Measurements from ENCODE around the gene TRIM17. TPM values are rescaled to one million over a fixed set of nuclear protein-coding genes. Genes with fewer than 3 reads are reported as not detected.

Gene TRIM17
- total RNA-seq, 1 donor from 2014 or later: 2.6 TPM

GRCh38 chr1:228400692-228401454, 15.8 kb downstream of the TRIM17 start:
- Histone ChIP-seq H3K4me1 (peaks cover 27% of the 10 kb centered on the region), H3K4me3 (no peak overlapping the region), H3K27me3 (ENCODE audit: low read depth) (no peaks in the 10 kb centered on the region), H3K27ac (no peak overlapping the region), H3K36me3 (peaks cover 77% of the 10 kb centered on the region), H3K9me3 (no peaks in the 10 kb centered on the region)
- intact Hi-C loops (cut with DNase I): no loop called here
- no peak for ATAC-seq
- TF ChIP-seq CTCF (IDR thresholded peaks at IDR 0.05): no peak
- no peak for DNase-seq

- intact Hi-C loops (cut with DNase I): no loop called here
Observed at GRCh38 chr1:228400237-228400651, 16.4 kb downstream of the TRIM17 start.

GRCh38 chr1:228399531-228400236, 17.0 kb downstream of the TRIM17 start:
- ATAC-seq: no peak
- no peaks in the 10 kb centered on the region for H3K27me3 ChIP-seq (ENCODE audit: low read depth)
- no peak overlapping the region for H3K27ac ChIP-seq
- H3K9me3 ChIP-seq: no peaks in the 10 kb centered on the region
- H3K36me3 ChIP-seq: peaks cover 89% of the 10 kb centered on the region
- intact Hi-C loops (cut with DNase I): no loop called here
- no peak overlapping the region for H3K4me3 ChIP-seq
- DNase-seq: no peak
- H3K4me1 ChIP-seq: peaks cover 16% of the 10 kb centered on the region
- no peak for TF ChIP-seq CTCF (IDR thresholded peaks at IDR 0.05)

More at GRCh38 chr1:228400237-228400651, 16.4 kb downstream of the TRIM17 start:
- Histone ChIP-seq H3K27ac (no peak overlapping the region), H3K9me3 (no peaks in the 10 kb centered on the region), H3K36me3 (peaks cover 84% of the 10 kb centered on the region), H3K4me1 (peaks cover 22% of the 10 kb centered on the region), H3K4me3 (no peak overlapping the region), H3K27me3 (ENCODE audit: low read depth) (no peaks in the 10 kb centered on the region)
- no peak for ATAC-seq
- no peak for TF ChIP-seq CTCF (IDR thresholded peaks at IDR 0.05)
- no peak for DNase-seq

DNA sequence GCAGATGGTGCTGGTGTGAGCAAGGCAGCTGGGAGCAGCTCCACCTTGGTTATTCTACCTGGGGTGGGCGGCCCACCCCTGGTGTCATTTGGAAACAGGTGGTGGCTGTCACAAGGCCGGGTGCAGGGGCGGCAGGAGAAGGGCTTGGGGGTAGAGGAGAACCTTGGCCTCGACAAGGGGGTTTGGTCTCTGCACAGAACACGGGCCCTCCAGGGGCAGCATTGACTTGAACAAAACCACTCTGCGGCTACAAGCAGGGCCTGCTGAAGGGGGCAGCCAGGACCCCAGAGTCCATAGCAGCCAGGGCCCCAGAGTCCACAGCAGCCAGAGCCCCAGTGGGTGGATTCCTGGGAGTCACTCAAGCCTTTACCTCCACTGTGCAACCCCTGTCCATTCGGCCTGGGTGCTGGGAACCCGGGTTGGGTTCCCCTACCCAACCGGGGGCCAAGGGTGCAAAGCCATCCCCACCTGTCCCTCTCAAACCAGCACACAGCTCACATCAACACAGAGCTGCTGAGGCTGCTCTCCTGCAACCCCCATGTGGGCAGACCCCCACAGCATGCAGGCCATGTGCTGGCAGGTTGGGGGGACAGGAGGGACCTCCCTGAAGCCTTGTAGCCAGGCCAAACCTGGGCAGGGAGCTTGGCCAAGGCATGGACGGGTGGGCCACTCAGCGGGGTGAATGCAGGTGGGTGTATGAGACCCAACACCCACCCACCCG, 17.8 kb downstream of the TRIM17 start:
- no peak for DNase-seq
- no peak for TF ChIP-seq CTCF (IDR thresholded peaks at IDR 0.05)
- Histone ChIP-seq H3K36me3 (peaks cover 93% of the 10 kb centered on the region), H3K27ac (no peak overlapping the region), H3K27me3 (ENCODE audit: low read depth) (no peaks in the 10 kb centered on the region), H3K9me3 (no peaks in the 10 kb centered on the region), H3K4me1 (peaks cover 10% of the 10 kb centered on the region), H3K4me3 (no peak overlapping the region)
- intact Hi-C loops (cut with DNase I): no loop called here
- no peak for ATAC-seq

- intact Hi-C loops (cut with DNase I): no loop called here
- Histone ChIP-seq H3K27me3 (ENCODE audit: low read depth) (no peaks in the 10 kb centered on the region), H3K4me3 (no peak overlapping the region), H3K36me3 (peaks cover 89% of the 10 kb centered on the region), H3K27ac (no peak overlapping the region), H3K4me1 (peaks cover 11% of the 10 kb centered on the region), H3K9me3 (no peaks in the 10 kb centered on the region)
- TF ChIP-seq CTCF (IDR thresholded peaks at IDR 0.05): no peak
- DNase-seq: no peak
- ATAC-seq: no peak
Observed at GRCh38 chr1:228397966-228398365, 18.7 kb downstream of the TRIM17 start.
